Spinal cord (tissue), 10 donors: ENCODE data around the gene BANK1. TPM values are rescaled to one million over a fixed set of nuclear protein-coding genes. Genes with fewer than 3 reads are reported as not detected.

Source experiments
- DNase-seq, 6 donors: peaks; one replicate each; pipeline versions ENCODE4 v3.0.0 to v3.0.0-alpha.2; 2013 to 2015; ENCODE audit warnings: low spot score in 6 of 6, low read depth in 4 of 6
- H3K27ac ChIP-seq: one replicate; pipeline ENCODE4 v1.5.1; 2013; ENCODE audit warnings: low read depth, low read length, control low read depth
- H3K27me3 ChIP-seq: one replicate; pipeline ENCODE4 v1.6.1; 2013; ENCODE audit warnings: low read length; ENCODE audit not compliant: control insufficient read depth, insufficient read depth
- H3K36me3 ChIP-seq: one replicate; pipeline ENCODE4 v1.6.1; 2013; ENCODE audit warnings: low read length; ENCODE audit not compliant: control insufficient read depth, insufficient read depth
- H3K4me1 ChIP-seq: one replicate; pipeline ENCODE4 v1.6.1; 2013; ENCODE audit warnings: low read length; ENCODE audit not compliant: control insufficient read depth, insufficient read depth
- H3K4me3 ChIP-seq: one replicate; pipeline ENCODE4 v1.5.1; 2013; ENCODE audit warnings: low read depth, low read length, control low read depth
- H3K9me3 ChIP-seq: one replicate; pipeline ENCODE4 v1.6.1; 2013; ENCODE audit warnings: low read length; ENCODE audit not compliant: control insufficient read depth, insufficient read depth
- WGBS: methylation state at CpG from one replicate; pipeline ENCODE4 v1.1.5; 2013; ENCODE audit warnings: missing lambda C conversion rate; ENCODE audit not compliant: insufficient coverage; 5-methylcytosine and 5-hydroxymethylcytosine counted together
- polyA plus RNA-seq, 2 donors: library from polyadenylated mRNA; unstranded; fragments of 120-200 nt; gene quantifications; one replicate each; pipeline ENCODE4 v1.2.1, GENCODE V29; 2013; ENCODE audit not compliant: insufficient read length in 2 of 2
- total RNA-seq, 2 donors: library from RNA; depleted of rRNA in 1 of 2; stranded (reverse); fragments of 120-200 nt in 1 of 2; fragments of >200 nt in 1 of 2; gene quantifications; one replicate each; pipeline versions ENCODE4 v1.2.3 to v1.2.4, GENCODE V29; 2013 to 2014
- donor health status: healthy.

The BANK1 gene
- total and polyA plus RNA-seq, 4 donors, result 0.61 to 1.5 (median 1.2) TPM

- no CpG with 5 or more reads among the region's 2 CpGs for WGBS
- H3K27ac ChIP-seq, result no peak overlapping the region
These were observed 231.8 kb downstream of the BANK1 start for GRCh38 chr4:102022343-102022742.

GRCh38 chr4:102027961-102028360, 237.4 kb downstream of the BANK1 start:
- H3K36me3 ChIP-seq, result no peaks in the 10 kb centered on the region
- WGBS, result 100% methylated on average over 2 of the region's 4 CpGs
- H3K27me3 ChIP-seq, result no peaks in the 10 kb centered on the region
- H3K9me3 ChIP-seq, result no peaks in the 10 kb centered on the region
- no peak for DNase-seq
- no peak overlapping the region for H3K27ac ChIP-seq
- H3K4me1 ChIP-seq, result no peaks in the 10 kb centered on the region
- no peak overlapping the region for H3K4me3 ChIP-seq

More at GRCh38 chr4:102022343-102022742, 231.8 kb downstream of the BANK1 start:
- DNase-seq, result no peak
- Histone ChIP-seq H3K4me3 (no peak overlapping the region), H3K4me1 (no peaks in the 10 kb centered on the region), H3K27me3 (no peaks in the 10 kb centered on the region), H3K9me3 (no peaks in the 10 kb centered on the region), H3K36me3 (no peaks in the 10 kb centered on the region)

- Histone ChIP-seq H3K9me3 (no peaks in the 10 kb centered on the region), H3K4me3 (no peak overlapping the region), H3K27ac (no peak overlapping the region), H3K36me3 (no peaks in the 10 kb centered on the region), H3K27me3 (no peaks in the 10 kb centered on the region), H3K4me1 (no peaks in the 10 kb centered on the region)
- DNase-seq, result no peak
- WGBS, result no CpG with 5 or more reads among the region's 2 CpGs
These were observed 240.9 kb downstream of the BANK1 start for GRCh38 chr4:102031406-102031805.

- no CpG with 5 or more reads among the region's 1 CpG for WGBS
- H3K4me1 ChIP-seq, result no peaks in the 10 kb centered on the region
- H3K4me3 ChIP-seq, result no peak overlapping the region
- DNase-seq, result no peak
- H3K27ac ChIP-seq, result no peak overlapping the region
- H3K36me3 ChIP-seq, result no peaks in the 10 kb centered on the region
- H3K27me3 ChIP-seq, result no peaks in the 10 kb centered on the region
- no peaks in the 10 kb centered on the region for H3K9me3 ChIP-seq
These were observed 245.5 kb downstream of the BANK1 start for GRCh38 chr4:102036016-102036415.

- Histone ChIP-seq H3K27me3 (no peaks in the 10 kb centered on the region), H3K4me3 (no peak overlapping the region)
- WGBS, result no CpG with 5 or more reads among the region's 5 CpGs
These were observed 246.3 kb downstream of the BANK1 start for GRCh38 chr4:102036619-102037376.

GRCh38 chr4:102037566-102037965, 247.0 kb downstream of the BANK1 start:
- H3K4me1 ChIP-seq, result no peaks in the 10 kb centered on the region
- WGBS, result 0% methylated on average over 1 of the region's 2 CpGs
- no peak overlapping the region for H3K4me3 ChIP-seq
- no peaks in the 10 kb centered on the region for H3K36me3 ChIP-seq
- no peaks in the 10 kb centered on the region for H3K9me3 ChIP-seq
- H3K27me3 ChIP-seq, result no peaks in the 10 kb centered on the region
- H3K27ac ChIP-seq, result no peak overlapping the region
- no peak for DNase-seq

More at GRCh38 chr4:102036619-102037376, 246.3 kb downstream of the BANK1 start:
- H3K36me3 ChIP-seq, result no peaks in the 10 kb centered on the region
- no peaks in the 10 kb centered on the region for H3K4me1 ChIP-seq
- peak in 2 of 6 donors; percentile 9 to 26 for DNase-seq
- no peaks in the 10 kb centered on the region for H3K9me3 ChIP-seq
- H3K27ac ChIP-seq, result no peak overlapping the region

GRCh38 chr4:102042871-102043802, 252.6 kb downstream of the BANK1 start:
- WGBS, result no CpG with 5 or more reads among the region's 7 CpGs
- Histone ChIP-seq H3K9me3 (no peaks in the 10 kb centered on the region), H3K36me3 (no peaks in the 10 kb centered on the region), H3K27me3 (no peaks in the 10 kb centered on the region), H3K4me3 (no peak overlapping the region), H3K4me1 (no peaks in the 10 kb centered on the region), H3K27ac (no peak overlapping the region)
- peak in 1 of 6 donors; percentile 29 for DNase-seq

- Histone ChIP-seq H3K9me3 (peaks cover 2% of the 10 kb centered on the region), H3K36me3 (no peaks in the 10 kb centered on the region), H3K4me3 (no peak overlapping the region), H3K27me3 (no peaks in the 10 kb centered on the region), H3K4me1 (no peaks in the 10 kb centered on the region), H3K27ac (no peak overlapping the region)
- no peak for DNase-seq
- WGBS, result no CpG with 5 or more reads among the region's 2 CpGs
These were observed 257.1 kb downstream of the BANK1 start for GRCh38 chr4:102047616-102048015.

GRCh38 chr4:102055805-102056204, 265.3 kb downstream of the BANK1 start:
- DNase-seq, result no peak
- Histone ChIP-seq H3K4me3 (no peak overlapping the region), H3K27me3 (no peaks in the 10 kb centered on the region), H3K4me1 (no peaks in the 10 kb centered on the region), H3K9me3 (no peaks in the 10 kb centered on the region), H3K36me3 (no peaks in the 10 kb centered on the region), H3K27ac (no peak overlapping the region)
